Measurements from ENCODE around the gene CDH2.

The CDH2 gene

GRCh38 chr18:28003451-28003850 is 173.5 kb downstream of the CDH2 start:
- FAIRE-seq: no peak
- DNase-seq (ENCODE audit: low spot score): no peak

- DNase-seq (ENCODE audit: low spot score): no peak
- no peak for FAIRE-seq
These were observed 174.1 kb downstream of the CDH2 start for GRCh38 chr18:28002841-28003240.

- no peak for DNase-seq (ENCODE audit: low spot score)
- no peak for FAIRE-seq
These were observed 180.1 kb downstream of the CDH2 start for GRCh38 chr18:27996801-27997272.

- DNase-seq (ENCODE audit: low spot score): no peak
- FAIRE-seq: no peak
These were observed 181.0 kb downstream of the CDH2 start for GRCh38 chr18:27995770-27996502.

- no peak for FAIRE-seq
- DNase-seq (ENCODE audit: low spot score): no peak
These were observed 182.4 kb downstream of the CDH2 start for GRCh38 chr18:27994571-27994970.

GRCh38 chr18:27991391-27991790 is 185.5 kb downstream of the CDH2 start:
- DNase-seq (ENCODE audit: low spot score) (no peak), FAIRE-seq (no peak)

- no peak for DNase-seq (ENCODE audit: low spot score)
- no peak for FAIRE-seq
These were observed 191.1 kb downstream of the CDH2 start for GRCh38 chr18:27985832-27986231.

- DNase-seq (ENCODE audit: low spot score) (no peak), FAIRE-seq (no peak)
These were observed 193.2 kb downstream of the CDH2 start for GRCh38 chr18:27983780-27984179.

- DNase-seq (ENCODE audit: low spot score): no peak
- FAIRE-seq: no peak
These were observed 200.0 kb downstream of the CDH2 start for GRCh38 chr18:27976806-27977408.

- DNase-seq (ENCODE audit: low spot score) (no peak), FAIRE-seq (no peak)
These were observed 206.6 kb downstream of the CDH2 start for GRCh38 chr18:27970321-27970720.

GRCh38 chr18:27969206-27969605 is 207.7 kb downstream of the CDH2 start:
- no peak for FAIRE-seq
- DNase-seq (ENCODE audit: low spot score): no peak

- DNase-seq (ENCODE audit: low spot score) (peak; percentile 18), FAIRE-seq (no peak)
These were observed 208.8 kb downstream of the CDH2 start for GRCh38 chr18:27967913-27968824.

- FAIRE-seq: no peak
- DNase-seq (ENCODE audit: low spot score): peak; percentile 29
These were observed 210.0 kb downstream of the CDH2 start for GRCh38 chr18:27966881-27967280.

GRCh38 chr18:27964811-27965210 is 212.1 kb downstream of the CDH2 start:
- FAIRE-seq (no peak), DNase-seq (ENCODE audit: low spot score) (peak; percentile 86)

GRCh38 chr18:27959101-27959500 is 217.8 kb downstream of the CDH2 start:
- FAIRE-seq (no peak), DNase-seq (ENCODE audit: low spot score) (no peak)

- no peak for FAIRE-seq
- no peak for DNase-seq (ENCODE audit: low spot score)
These were observed 220.8 kb downstream of the CDH2 start for GRCh38 chr18:27956001-27956640.

- FAIRE-seq (peak; percentile 43), DNase-seq (ENCODE audit: low spot score) (peak; percentile 30)
These were observed 222.7 kb downstream of the CDH2 start for GRCh38 chr18:27954226-27954625.

GRCh38 chr18:27952741-27953140 is 224.2 kb downstream of the CDH2 start:
- FAIRE-seq (no peak), DNase-seq (ENCODE audit: low spot score) (no peak)

- no peak for DNase-seq (ENCODE audit: low spot score)
- no peak for FAIRE-seq
These were observed 226.2 kb downstream of the CDH2 start for GRCh38 chr18:27950648-27951228.

GRCh38 chr18:27948986-27949385 is 227.9 kb downstream of the CDH2 start:
- no peak for DNase-seq (ENCODE audit: low spot score)
- no peak for FAIRE-seq

- FAIRE-seq (no peak), DNase-seq (ENCODE audit: low spot score) (peak; percentile 43)
These were observed 234.2 kb downstream of the CDH2 start for GRCh38 chr18:27942706-27943105.

Measured in RCC 7860 (cell line).